Chondrocyte (in vitro differentiated cells): ENCODE results near the gene ACP7. TPM values are rescaled to one million over a fixed set of nuclear protein-coding genes. Genes with fewer than 3 reads are reported as not detected.

ENCODE experiments used
- DNase-seq: peaks from one replicate; pipeline ENCODE4 v3.0.0; 2021; ENCODE audit warnings: mixed read lengths, low spot score
- H3K27ac Mint-ChIP-seq: one replicate; pipeline ENCODE4 v1.8.0; 2021; ENCODE audit warnings: mild to moderate bottlenecking, moderate library complexity, mixed read lengths; ENCODE audit not compliant: unreplicated experiment
- H3K27me3 Mint-ChIP-seq: 2 replicates; pipeline ENCODE4 v1.8.0; 2021; ENCODE audit warnings: low read depth, mixed read lengths
- H3K36me3 Mint-ChIP-seq: 2 replicates; pipeline ENCODE4 v1.8.0; 2021; ENCODE audit warnings: low read depth, mixed read lengths
- H3K4me1 Mint-ChIP-seq: 2 replicates; pipeline ENCODE4 v1.8.0; 2021; ENCODE audit warnings: low read depth, mild to moderate bottlenecking, mixed read lengths
- H3K4me3 Mint-ChIP-seq: one replicate; pipeline ENCODE4 v1.8.0; 2021; ENCODE audit warnings: mild to moderate bottlenecking, moderate library complexity, mixed read lengths; ENCODE audit not compliant: unreplicated experiment
- H3K9me3 Mint-ChIP-seq: 2 replicates; pipeline ENCODE4 v1.8.0; 2021; ENCODE audit warnings: low read depth, mixed read lengths
- total RNA-seq: library from RNA; stranded (reverse); gene quantifications from 3 replicates; pipeline ENCODE4 v1.2.1, GENCODE V29; 2021
- TF ChIP-seq, protein P1 (sequence below): fragments of 200-600 bp; sonication (generic); IDR thresholded peaks from 2 replicates; pipeline ENCODE4 v1.5.0; 2021; ENCODE audit warnings: antibody characterized with exemption, mild to moderate bottlenecking, moderate library complexity

Gene ACP7
- total RNA-seq, 1 donor from 2014 or later = not detected

DNA sequence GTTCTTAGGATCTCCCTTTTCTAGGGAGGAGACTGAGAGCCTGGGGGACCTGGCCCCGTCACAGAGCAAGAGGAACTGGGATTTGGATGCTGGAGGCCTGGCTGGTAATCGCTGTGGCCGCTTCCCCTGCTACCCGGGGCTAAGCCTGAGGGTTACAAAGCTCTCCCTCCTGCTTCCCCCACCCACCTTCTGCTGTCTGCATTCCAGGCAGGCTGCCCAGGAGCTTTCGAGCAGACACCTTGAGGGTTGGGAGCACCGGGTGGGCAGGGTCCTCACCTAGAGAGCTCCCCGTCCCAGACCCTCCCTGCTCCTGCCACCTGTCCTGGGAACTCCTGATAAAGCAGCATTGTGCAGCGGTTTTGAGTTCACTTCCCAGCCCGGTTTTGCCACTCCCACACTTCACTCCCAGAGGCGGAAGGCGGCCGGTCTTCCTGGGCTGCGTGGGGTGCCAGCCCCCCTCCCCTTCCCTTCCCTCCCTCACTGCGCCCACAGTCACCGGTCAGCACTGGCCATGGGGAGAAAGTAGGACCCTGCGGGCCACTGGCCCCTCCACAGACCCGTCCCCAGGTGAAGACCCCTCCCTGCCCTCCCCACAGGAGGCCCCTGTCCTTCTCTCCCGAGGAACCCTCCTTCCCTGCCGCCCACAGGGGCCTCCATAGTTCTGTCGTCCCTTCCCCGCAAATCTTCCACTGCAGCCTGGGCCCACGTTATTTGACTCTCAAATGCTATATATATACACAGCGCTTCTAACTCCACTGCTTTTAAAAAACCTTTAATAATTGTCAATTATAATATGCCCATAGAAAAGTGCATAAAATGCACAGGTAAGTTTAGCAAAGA is 49.5 kb downstream of the ACP7 start:
- H3K36me3 Mint-ChIP-seq = no peaks in the 10 kb centered on the region
- TF ChIP-seq, protein P1, sequence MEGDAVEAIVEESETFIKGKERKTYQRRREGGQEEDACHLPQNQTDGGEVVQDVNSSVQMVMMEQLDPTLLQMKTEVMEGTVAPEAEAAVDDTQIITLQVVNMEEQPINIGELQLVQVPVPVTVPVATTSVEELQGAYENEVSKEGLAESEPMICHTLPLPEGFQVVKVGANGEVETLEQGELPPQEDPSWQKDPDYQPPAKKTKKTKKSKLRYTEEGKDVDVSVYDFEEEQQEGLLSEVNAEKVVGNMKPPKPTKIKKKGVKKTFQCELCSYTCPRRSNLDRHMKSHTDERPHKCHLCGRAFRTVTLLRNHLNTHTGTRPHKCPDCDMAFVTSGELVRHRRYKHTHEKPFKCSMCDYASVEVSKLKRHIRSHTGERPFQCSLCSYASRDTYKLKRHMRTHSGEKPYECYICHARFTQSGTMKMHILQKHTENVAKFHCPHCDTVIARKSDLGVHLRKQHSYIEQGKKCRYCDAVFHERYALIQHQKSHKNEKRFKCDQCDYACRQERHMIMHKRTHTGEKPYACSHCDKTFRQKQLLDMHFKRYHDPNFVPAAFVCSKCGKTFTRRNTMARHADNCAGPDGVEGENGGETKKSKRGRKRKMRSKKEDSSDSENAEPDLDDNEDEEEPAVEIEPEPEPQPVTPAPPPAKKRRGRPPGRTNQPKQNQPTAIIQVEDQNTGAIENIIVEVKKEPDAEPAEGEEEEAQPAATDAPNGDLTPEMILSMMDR = no peak
- DNase-seq = no peak
- H3K4me3 Mint-ChIP-seq = no peak overlapping the region
- no peak overlapping the region for H3K27ac Mint-ChIP-seq
- H3K9me3 Mint-ChIP-seq = no peaks in the 10 kb centered on the region
- H3K4me1 Mint-ChIP-seq = peaks cover 31% of the 10 kb centered on the region
- no peaks in the 10 kb centered on the region for H3K27me3 Mint-ChIP-seq

DNA sequence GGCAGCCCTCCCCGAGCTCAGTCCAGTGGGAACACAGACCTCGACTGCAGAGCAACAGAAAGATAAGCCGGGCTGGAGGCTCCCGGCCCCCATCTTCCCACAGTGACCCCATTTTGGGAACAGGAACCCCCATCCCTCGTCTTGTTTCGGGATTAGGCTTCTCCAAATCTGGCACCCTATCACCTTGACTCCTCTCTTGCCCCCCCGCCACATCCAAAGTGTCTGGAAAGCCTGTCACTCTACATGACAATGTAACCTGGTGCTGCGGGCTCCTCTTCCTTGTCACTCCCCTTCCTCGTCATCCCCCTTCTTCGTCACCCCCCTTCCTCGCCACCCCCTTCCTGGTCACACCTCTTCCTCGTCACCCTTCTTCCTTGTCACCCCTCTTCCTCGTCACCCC is 51.5 kb downstream of the ACP7 start:
- TF ChIP-seq, protein P1 = no peak
- Mint-ChIP-seq H3K27ac (no peak overlapping the region), H3K9me3 (no peaks in the 10 kb centered on the region), H3K4me3 (no peak overlapping the region), H3K27me3 (no peaks in the 10 kb centered on the region), H3K36me3 (no peaks in the 10 kb centered on the region), H3K4me1 (peaks cover 35% of the 10 kb centered on the region)
- DNase-seq = no peak

DNA sequence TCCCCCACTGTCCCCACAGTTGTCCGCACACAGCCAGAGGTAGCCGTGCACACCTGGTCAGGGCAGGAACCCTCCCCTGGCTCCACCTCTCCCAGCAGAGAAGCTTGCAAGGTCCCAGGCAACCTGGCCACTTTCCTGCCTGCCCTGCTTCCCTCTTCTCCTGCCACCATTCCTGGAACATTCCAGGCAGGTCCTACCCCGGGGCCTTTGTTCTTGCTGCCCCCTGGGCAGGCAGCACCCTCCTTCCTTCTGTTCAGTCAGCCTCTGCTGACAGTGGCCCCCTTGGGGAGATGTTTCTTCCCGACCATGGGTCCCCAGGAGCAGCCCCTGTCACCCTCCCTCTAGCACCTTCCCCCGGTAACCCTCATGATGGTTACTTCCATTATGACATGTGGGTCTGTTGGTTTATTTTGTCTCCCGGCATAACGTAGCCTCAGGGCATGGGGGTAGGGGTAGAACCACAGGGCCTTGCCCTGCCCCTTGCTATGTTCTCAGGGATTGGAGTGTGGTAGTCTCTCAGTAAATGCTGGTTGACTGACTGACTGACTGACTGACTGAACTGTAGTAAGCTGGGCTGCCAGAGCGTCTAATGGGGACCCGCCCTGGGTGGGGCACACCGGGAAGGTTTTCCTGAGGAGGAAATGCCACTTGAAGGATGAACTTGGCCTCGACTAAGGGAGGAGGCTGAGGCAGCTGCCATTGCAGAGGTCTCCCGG is 52.2 kb downstream of the ACP7 start:
- H3K36me3 Mint-ChIP-seq = no peaks in the 10 kb centered on the region
- TF ChIP-seq, protein P1 = no peak
- H3K4me1 Mint-ChIP-seq = peaks cover 31% of the 10 kb centered on the region
- H3K27me3 Mint-ChIP-seq = no peaks in the 10 kb centered on the region
- no peaks in the 10 kb centered on the region for H3K9me3 Mint-ChIP-seq
- no peak overlapping the region for H3K4me3 Mint-ChIP-seq
- no peak for DNase-seq
- no peak overlapping the region for H3K27ac Mint-ChIP-seq

DNA sequence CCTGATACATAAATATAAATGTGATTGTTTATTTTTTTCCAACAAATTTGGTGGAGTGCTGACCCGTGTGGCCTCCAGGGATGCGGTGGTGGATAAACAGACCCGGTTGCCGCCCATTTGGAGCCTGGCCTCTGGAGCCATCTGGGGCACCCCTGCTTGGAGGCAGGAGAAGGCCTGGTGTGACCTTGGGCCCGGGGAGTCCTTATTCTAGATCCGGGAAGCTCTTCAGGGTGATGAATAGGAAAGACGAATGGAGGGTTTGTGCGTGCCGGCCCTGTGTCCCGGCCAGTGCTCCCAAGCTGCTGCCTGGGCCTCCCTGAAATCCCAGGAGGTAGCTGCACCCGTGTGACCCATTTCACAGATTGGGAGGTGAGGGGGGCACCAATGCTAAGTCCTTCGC is 53.0 kb downstream of the ACP7 start:
- Mint-ChIP-seq H3K27ac (no peak overlapping the region), H3K27me3 (no peaks in the 10 kb centered on the region), H3K4me3 (no peak overlapping the region), H3K9me3 (no peaks in the 10 kb centered on the region), H3K36me3 (no peaks in the 10 kb centered on the region), H3K4me1 (peaks cover 29% of the 10 kb centered on the region)
- TF ChIP-seq, protein P1 = no peak
- no peak for DNase-seq
